Measurements from ENCODE around the gene HAPLN3.

Gene HAPLN3

DNA sequence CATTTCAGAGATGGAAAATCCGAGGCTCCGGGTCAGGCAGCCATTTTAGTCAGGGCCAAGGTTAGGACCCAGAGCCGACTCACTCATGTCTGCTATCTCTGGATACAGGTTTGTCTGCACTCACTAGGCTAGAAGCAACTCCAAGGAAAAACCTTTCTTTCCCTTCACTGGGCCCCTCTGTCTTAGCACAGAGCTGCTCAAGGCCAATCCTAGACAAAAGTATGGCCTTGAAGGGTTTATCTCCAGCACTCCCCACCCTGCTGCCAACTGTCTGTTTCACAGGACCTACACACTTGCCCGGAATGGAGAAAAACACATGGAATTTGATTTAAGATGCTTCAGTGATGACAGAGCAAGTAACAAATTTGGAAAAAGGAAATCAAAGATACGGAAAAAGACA lies 66.6 kb downstream of the HAPLN3 start:
- CTCF ChIA-PET, result interaction anchor here (1.1 to 13.7 kb wide), 3 partner anchors 50 to 171 kb away, joined by 3 to 385 read pairs (median 4); no protein-coding TSS in a partner anchor
- no peak overlapping the region for H3K4me3 ChIP-seq (ENCODE audit: low read depth, low read length)
- DNase-seq (ENCODE audit: low read depth, low spot score), result no peak
- POLR2A ChIA-PET, result interaction anchor here (1.2 kb wide), 1 partner anchor 83 kb away, joined by 3 read pairs; no protein-coding TSS in a partner anchor
- TF ChIP-seq, protein P1, sequence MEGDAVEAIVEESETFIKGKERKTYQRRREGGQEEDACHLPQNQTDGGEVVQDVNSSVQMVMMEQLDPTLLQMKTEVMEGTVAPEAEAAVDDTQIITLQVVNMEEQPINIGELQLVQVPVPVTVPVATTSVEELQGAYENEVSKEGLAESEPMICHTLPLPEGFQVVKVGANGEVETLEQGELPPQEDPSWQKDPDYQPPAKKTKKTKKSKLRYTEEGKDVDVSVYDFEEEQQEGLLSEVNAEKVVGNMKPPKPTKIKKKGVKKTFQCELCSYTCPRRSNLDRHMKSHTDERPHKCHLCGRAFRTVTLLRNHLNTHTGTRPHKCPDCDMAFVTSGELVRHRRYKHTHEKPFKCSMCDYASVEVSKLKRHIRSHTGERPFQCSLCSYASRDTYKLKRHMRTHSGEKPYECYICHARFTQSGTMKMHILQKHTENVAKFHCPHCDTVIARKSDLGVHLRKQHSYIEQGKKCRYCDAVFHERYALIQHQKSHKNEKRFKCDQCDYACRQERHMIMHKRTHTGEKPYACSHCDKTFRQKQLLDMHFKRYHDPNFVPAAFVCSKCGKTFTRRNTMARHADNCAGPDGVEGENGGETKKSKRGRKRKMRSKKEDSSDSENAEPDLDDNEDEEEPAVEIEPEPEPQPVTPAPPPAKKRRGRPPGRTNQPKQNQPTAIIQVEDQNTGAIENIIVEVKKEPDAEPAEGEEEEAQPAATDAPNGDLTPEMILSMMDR (IDR thresholded peaks at IDR 0.05; ENCODE audit: insufficient read depth, low read length, missing control alignments), result no peak
